Globus pallidus (tissue), 1 donor: ENCODE measurements around the gene DENND1A.

Source experiments
- DNase-seq: peaks from one replicate; pipeline ENCODE4 v3.0.0-alpha.2; 2015; ENCODE audit warnings: low spot score

DENND1A gene

GRCh38 chr9:123568691-123569688 lies 360.9 kb downstream of the DENND1A start:
- DNase-seq, result no peak

DNA sequence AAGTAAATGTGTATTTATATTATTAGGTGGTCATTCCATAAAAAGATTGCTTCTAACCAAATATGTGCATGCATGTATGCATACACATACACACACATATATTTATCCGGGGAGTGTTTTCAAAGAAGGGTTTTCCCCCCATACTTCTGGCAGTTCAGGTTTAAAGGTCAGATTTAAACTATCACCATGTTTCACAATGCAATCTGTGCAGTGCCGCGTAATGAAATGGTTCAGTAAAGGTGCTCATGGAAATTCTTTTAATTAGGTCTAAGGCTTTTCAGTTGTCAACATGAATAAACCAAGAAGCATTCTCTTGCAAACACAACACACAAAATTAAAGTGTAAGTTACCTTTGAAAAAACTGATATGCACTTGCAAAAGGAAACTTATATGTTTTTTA lies 362.9 kb downstream of the DENND1A start:
- DNase-seq, result no peak

GRCh38 chr9:123564652-123565051 lies 365.3 kb downstream of the DENND1A start:
- no peak for DNase-seq

DNA sequence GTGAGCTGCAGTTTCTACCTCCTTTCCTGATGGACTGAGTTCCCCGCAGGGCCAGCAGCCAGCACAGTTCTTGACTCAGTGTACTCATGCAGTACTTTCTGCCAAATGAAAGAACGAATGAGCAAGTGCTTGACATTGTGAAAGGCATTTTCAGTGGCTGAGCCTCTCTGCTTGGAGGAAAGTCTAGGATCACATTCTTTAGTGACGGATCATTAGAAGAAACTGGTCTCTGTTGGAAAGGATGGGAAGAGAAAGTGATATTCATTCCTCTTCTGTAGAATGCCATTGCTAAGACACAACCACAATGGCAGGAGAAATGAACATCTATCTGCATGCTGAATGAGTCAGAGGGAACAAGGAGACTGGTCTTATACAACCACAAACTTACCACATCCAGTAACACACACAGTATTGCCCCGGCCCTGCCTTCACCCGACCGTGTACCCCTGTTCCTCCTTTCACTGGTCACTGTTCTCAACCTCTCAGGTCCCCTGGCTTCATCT lies 367.0 kb downstream of the DENND1A start:
- peak; percentile 45 for DNase-seq

- DNase-seq, result no peak
Measured at GRCh38 chr9:123561046-123561445, 368.9 kb downstream of the DENND1A start.

DNA sequence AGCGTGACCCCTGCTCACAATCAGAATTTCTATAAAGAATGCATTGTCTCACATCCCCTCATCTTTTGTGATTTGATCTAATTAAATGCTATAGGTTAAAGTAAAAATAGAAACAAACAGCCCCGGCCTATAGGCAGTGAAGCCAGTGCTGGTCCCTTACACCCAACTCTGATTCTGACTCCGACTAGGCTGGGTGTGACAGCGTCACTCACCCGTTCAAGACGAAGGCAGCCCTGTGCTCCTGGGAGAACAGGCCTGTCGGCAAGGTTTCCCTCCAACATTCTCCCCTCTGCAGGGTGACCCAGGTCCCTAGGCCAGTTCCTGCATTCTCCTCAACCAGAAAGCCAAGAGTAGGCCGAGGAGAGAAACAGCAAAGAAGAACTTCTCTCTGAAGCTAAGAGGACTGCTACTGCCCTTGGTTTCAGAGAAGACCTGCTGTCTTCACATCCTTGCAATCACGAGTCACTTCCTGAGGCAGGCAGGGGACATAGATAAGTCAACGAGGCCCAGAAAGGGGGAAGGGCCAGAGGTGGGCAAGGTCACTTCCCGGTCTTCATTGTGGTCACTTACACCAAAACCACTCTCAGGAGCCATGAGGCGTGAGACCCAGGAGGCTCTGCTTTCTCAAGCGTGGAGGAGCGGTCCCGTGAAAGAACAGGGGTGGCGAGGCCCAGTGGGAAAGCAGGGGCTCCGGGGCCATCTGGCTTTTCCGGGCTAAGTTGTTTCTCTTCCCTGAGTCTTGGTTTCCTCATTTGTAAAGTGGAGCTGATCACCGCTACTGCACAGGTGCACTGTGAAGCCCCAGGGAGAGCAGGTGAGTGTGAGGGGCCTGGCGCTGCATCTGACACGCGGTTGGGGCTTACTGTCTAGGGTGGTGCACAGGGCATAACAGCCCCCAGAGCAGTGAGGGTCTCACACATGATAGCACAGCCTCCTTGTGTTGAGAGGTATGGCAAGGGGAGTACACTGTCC lies 373.2 kb downstream of the DENND1A start:
- DNase-seq, result no peak

DNA sequence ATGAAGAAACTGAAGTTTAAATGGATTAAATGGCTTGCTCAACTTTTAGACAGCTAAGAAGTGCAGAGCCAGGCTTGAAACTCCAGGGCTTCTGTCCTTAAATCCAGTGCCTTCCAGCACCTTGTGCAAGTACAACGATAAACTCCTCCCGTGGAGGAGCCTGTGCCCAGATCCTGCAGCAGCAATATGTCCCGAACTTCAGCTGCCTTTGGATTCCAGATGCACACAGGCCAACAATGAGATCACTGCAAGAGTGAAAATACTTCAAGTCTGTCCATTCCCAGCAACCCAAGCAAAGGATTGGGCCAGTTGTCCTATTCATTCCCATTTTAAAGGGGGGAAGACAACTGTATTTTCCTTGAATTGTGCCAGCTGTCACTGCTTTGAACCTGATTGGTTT lies 374.3 kb downstream of the DENND1A start:
- no peak for DNase-seq

DNA sequence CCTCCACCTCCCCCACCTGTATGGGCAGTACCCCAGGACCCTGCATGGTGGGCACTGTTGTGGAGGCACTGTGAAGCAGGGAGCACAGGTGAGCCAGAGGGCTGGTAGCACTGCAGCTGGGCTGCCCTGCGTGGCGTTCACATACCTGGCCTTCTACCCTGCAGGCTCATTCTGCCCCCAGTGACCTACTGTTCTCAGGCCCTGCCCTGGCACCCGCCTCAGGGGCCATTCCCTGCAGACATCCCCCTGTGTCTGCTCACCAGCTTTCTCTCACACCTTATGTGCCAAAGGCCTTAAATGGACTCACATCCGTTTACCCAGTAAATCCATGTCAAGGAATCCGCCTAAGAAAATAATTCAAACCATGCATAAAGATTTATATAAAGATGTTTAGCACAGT lies 377.4 kb downstream of the DENND1A start:
- no peak for DNase-seq

DNA sequence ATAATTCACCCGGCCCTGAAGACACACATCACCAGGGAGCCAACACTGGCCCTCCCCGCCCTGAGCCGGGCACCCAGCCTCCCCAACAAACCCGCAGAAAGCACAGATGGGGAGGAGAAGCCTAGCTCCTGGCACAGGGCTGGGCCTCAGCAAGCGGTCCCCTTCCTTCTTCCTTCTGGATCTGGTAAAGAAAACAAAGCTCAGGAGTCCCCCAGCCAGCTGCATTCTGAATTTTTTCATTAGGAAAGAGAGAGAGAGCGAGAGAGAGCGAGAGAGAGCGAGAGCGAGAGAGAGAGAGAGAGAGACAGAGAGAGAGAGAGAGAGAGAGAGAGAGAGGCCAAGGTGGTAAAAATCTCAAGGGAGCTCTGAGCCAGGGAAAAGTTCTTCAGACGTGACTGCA lies 378.2 kb downstream of the DENND1A start:
- no peak for DNase-seq

- no peak for DNase-seq
Measured at GRCh38 chr9:123550797-123551196, 379.1 kb downstream of the DENND1A start.

DNA sequence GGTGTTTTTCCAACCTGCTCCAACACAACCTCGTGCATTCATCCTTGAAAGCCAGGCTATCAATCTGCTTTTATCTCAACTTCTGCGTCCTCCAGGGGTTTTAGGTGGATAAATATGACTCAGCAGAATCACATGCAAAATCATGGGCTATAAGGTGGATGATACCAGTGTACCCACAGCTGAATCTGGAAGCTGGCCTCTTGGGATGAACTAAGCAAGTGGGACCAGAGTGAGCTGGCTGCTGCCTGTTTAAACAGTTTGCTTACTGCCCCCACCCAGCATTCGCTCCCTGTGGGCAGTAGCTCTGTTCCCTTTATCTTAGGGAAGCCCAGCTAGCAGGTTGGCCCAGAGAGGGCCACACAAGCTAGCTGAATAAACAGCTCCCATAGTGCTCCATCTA lies 379.9 kb downstream of the DENND1A start:
- no peak for DNase-seq

DNA sequence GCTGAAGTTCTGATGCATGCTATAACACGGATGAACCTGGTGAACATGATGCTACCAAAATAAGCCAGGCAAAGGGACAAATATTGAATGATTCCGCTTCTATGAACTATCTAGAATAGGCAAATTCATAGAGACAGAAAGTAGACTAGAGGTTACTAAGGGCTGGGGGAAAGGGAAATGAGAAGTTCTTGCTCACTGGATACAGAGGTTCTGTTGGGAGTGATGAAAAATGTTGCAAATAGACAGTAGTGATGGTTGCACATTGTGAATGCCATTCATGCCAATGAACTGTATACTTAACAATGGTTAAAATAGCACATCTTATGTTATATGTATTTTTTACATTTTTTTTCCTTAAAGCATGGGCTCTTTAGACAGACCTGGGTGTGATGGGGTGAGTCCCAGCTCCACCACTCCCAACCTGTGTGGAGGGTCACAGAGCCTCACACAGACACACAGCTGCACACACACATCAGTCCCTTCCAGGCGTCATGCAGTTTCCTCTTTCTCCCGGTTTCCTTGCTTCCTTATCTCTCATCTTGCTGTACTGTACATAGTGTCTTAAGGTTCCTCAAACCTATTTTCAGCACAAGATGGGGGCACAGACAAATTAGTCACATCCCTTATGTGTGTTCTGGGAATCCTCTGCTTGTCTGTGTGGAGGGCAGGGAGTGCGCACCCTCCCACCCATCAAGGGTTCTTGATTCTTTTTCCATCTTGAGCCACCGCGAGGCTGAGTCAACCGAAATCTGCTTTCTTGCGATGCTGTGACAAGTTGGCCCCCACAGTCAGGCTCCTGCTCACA lies 381.0 kb downstream of the DENND1A start:
- DNase-seq, result no peak

DNA sequence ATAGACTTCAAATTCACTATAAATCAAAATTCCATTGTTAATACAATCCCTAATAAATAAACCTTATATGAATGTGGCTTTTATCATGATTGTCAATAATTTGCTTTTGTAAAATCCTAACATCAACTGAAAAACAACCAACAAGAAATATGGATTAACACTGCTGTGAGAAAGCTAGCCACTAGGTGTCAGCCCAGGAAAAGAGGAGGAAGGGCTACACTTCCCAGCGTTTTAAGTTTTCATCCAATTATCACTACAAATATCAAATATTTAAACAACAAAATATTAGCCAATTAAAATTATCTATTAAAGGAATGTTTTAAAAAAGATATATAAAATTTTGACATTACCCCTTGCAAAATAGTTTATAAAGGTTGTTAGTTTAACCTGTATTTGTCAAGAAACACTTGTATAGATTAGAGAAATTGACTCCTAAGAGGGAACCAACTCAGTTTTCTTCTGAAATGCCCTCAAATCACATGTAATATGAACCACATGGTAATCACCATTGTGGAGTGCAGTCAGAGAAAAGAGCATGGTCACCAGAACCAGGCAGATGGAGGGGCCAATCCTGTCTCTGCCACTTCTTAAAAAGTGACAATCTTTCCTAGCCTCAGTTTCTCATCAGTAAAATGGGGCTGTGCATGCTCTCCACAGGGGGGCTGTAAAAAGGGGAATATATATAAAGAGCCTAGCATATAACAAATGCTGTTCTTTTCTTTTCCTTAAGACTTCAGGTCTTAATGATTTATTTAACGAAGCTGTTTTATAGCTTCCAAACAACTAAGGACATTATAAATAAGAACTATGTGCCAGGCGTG lies 385.7 kb downstream of the DENND1A start:
- peak; percentile 29 for DNase-seq

GRCh38 chr9:123543492-123543891 lies 386.4 kb downstream of the DENND1A start:
- no peak for DNase-seq

- DNase-seq, result no peak
Measured at GRCh38 chr9:123542435-123543225, 387.3 kb downstream of the DENND1A start.

- no peak for DNase-seq
Measured at GRCh38 chr9:123541411-123541810, 388.5 kb downstream of the DENND1A start.

DNA sequence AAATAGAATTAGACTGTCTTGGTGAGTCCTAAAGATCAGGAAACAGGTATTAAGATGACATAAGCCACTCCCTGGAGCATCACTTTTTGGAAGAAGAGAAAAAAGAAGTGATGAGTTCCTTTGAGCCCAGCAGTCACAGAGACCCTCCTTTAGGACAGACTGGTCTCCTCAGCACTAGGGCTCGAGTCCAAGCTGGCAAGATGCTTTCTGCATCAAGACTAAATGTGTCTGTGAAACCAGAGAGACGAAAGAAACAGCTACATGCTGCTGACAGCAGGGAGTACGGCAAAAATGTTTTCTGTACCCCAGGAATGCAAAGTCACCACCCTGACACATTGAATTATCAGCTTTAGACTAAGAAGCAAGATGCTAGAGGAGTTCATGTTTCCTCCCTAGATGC lies 389.5 kb downstream of the DENND1A start:
- DNase-seq, result no peak

DNA sequence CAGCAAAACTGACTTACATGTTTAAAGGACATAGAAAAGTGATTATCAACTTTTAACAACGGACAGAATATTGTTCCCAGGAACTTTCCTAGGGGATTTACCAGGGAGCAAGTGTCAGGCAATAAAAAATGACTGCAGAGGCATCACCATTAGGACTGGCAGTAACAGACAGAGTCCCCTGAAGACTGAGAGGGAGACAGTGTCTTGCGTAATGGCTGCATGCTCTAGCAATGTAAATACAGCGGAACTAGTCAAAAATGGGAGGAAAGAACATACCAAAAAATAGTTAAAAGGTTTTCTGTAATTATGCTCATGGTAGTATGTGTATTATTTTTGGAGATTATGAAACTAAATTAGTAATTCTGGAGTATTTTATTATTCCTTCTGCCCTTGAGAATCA lies 392.1 kb downstream of the DENND1A start:
- no peak for DNase-seq

GRCh38 chr9:123536455-123536868 lies 393.5 kb downstream of the DENND1A start:
- no peak for DNase-seq

DNA sequence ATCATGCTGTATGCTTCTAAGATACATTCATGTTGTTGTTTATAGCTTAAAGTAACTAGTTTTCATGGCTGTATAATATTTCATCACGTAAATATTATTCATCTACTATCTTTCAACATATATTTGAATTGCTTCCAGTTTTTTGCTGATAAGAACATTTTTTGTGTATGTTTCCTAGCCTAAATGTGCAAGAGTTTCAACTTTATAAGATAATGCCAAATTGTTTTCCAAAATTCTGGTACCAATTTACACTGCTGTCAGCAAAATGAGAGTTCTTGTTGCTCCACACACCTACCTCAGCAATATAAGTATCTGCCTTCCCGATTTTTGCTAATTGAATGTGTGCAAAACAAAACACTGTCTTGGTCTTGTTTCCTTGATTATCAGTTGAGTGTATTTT lies 395.6 kb downstream of the DENND1A start:
- DNase-seq, result no peak
